Right forelimb (tissue), 1 donor: Measurements from ENCODE around the gene GIPC1.
"Not testable (repeated sequence)": the region's sequence is repeated elsewhere in the genome, so short reads cannot be mapped to it uniquely, and the experiment has no call there.

Experiments used
- DNase-seq: peaks from one replicate; pipeline ENCODE4 v3.0.0-alpha.2; 2018

Gene GIPC1

GRCh38 chr19:14496029-14496833 is at the start of gene GIPC1:
Gene GIPC1, minus strand, starts transcription at chr19:14496127. Its CDS starts 13,151 bp downstream, at chr19:14482976.
- peak; percentile 97 for DNase-seq

- no peak for DNase-seq
Measured at GRCh38 chr19:14545716-14546082, 49.8 kb upstream of the GIPC1 start.

GRCh38 chr19:14544977-14545715 is 49.2 kb upstream of the GIPC1 start:
- no peak for DNase-seq

GRCh38 chr19:14544047-14544446 is 48.1 kb upstream of the GIPC1 start:
- no peak for DNase-seq

GRCh38 chr19:14542711-14543328 is 46.9 kb upstream of the GIPC1 start:
- no peak for DNase-seq

GRCh38 chr19:14541979-14542378 is 46.1 kb upstream of the GIPC1 start:
- DNase-seq = not testable (repeated sequence)

GRCh38 chr19:14540741-14541525 is 45.0 kb upstream of the GIPC1 start:
- no peak for DNase-seq

GRCh38 chr19:14536926-14537692 is 41.2 kb upstream of the GIPC1 start:
- no peak for DNase-seq

- DNase-seq = no peak
Measured at GRCh38 chr19:14533450-14533849, 37.5 kb upstream of the GIPC1 start.

GRCh38 chr19:14530506-14530905 is 34.6 kb upstream of the GIPC1 start:
- DNase-seq = no peak

- no peak for DNase-seq
Measured at GRCh38 chr19:14530005-14530348, 34.0 kb upstream of the GIPC1 start.

- DNase-seq = peak; percentile 99
Measured at GRCh38 chr19:14529254-14530004, 33.5 kb upstream of the GIPC1 start, which contains the start of gene TECR. Gene TECR, plus strand, starts transcription at chr19:14529594. Its CDS starts 103 bp downstream, at chr19:14529697.

GRCh38 chr19:14528419-14529253 is 32.7 kb upstream of the GIPC1 start:
- DNase-seq = no peak

GRCh38 chr19:14526423-14526822 is 30.5 kb upstream of the GIPC1 start:
- DNase-seq = no peak

GRCh38 chr19:14525729-14526128 is 29.8 kb upstream of the GIPC1 start:
- no peak for DNase-seq

GRCh38 chr19:14520543-14520942 is 24.6 kb upstream of the GIPC1 start:
- no peak for DNase-seq

GRCh38 chr19:14519860-14520407 is 24.0 kb upstream of the GIPC1 start:
- DNase-seq = no peak

GRCh38 chr19:14519245-14519859 is 23.4 kb upstream of the GIPC1 start:
- DNase-seq = no peak

GRCh38 chr19:14517840-14518505 is 22.0 kb upstream of the GIPC1 start, which contains the start of gene DNAJB1:
Gene DNAJB1, minus strand, starts transcription at chr19:14518397. Its CDS starts 48 bp downstream, at chr19:14518349.
- DNase-seq = peak; percentile 99
